ENCODE measurements around the gene SLC38A3. TPM values are rescaled to one million over a fixed set of nuclear protein-coding genes. Genes with fewer than 3 reads are reported as not detected.
A peak's percentile ranks its signal among the peaks of the same experiment; 100 is the strongest.
"Not testable (repeated sequence)": the region's sequence is repeated elsewhere in the genome, so short reads cannot be mapped to it uniquely, and the experiment has no call there.

Gene SLC38A3
- total and polyA plus RNA-seq, 2 donors from 2014 or later = 1.6 to 4.2 TPM

DNA sequence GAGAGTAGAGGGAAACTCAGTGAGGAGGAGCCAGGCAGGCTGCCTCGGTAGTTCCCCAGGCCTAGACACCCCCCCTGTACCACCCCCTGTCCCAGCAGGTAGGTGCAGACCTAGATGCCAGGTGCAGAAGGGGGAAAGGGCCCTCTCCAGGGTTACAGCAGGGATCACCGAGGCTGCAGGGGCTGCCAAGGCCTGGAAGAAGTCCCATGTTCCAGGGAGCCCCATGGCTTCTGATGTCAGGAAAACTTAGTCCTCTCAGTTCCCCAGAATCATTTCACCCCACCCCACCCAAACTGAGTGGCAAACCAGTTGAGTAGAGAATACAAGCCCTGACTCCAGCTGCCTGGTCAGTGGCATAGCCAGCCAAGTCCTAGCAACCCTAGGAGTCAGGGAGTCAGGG, 56.4 kb downstream of the SLC38A3 start:
- H3K9me3 ChIP-seq (ENCODE audit: control insufficient read depth in 2 of 3, insufficient read depth in 1 of 3, low read length in 3 of 3) = no peaks in the 10 kb centered on the region
- peaks cover 3 to 18% (median 6%) of the 10 kb centered on the region in 3 donors for H3K36me3 ChIP-seq (ENCODE audit: control insufficient read depth in 2 of 3, insufficient read depth in 3 of 3, low read length in 3 of 3)
- intact Hi-C loops (cut with DNase I) = no loop called here
- H3K9ac ChIP-seq (ENCODE audit: low read length in 3 of 3) = peak overlapping the region in 1 of 3 donors; percentile 87
- H3K27me3 ChIP-seq (ENCODE audit: control insufficient read depth, insufficient read depth, low read length) = no peaks in the 10 kb centered on the region
- FAIRE-seq (no peak), DNase-seq (no peak)
- TF ChIP-seq, protein P1, sequence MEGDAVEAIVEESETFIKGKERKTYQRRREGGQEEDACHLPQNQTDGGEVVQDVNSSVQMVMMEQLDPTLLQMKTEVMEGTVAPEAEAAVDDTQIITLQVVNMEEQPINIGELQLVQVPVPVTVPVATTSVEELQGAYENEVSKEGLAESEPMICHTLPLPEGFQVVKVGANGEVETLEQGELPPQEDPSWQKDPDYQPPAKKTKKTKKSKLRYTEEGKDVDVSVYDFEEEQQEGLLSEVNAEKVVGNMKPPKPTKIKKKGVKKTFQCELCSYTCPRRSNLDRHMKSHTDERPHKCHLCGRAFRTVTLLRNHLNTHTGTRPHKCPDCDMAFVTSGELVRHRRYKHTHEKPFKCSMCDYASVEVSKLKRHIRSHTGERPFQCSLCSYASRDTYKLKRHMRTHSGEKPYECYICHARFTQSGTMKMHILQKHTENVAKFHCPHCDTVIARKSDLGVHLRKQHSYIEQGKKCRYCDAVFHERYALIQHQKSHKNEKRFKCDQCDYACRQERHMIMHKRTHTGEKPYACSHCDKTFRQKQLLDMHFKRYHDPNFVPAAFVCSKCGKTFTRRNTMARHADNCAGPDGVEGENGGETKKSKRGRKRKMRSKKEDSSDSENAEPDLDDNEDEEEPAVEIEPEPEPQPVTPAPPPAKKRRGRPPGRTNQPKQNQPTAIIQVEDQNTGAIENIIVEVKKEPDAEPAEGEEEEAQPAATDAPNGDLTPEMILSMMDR (IDR thresholded peaks at IDR 0.05; ENCODE audit: borderline replicate concordance, extremely low read depth, insufficient read depth) = no peak
- peak overlapping the region in 1 of 2 donors; percentile 40 for H3K27ac ChIP-seq (ENCODE audit: low read depth in 2 of 2, low read length in 2 of 2)
- peaks cover 0 to 36% (median 18%) of the 10 kb centered on the region in 3 donors for H3K4me1 ChIP-seq (ENCODE audit: control insufficient read depth in 2 of 3, insufficient read depth in 2 of 3, low read depth in 1 of 3, low read length in 3 of 3)
- H3K4me3 ChIP-seq (ENCODE audit: low read length in 3 of 3) = no peak overlapping the region

DNA sequence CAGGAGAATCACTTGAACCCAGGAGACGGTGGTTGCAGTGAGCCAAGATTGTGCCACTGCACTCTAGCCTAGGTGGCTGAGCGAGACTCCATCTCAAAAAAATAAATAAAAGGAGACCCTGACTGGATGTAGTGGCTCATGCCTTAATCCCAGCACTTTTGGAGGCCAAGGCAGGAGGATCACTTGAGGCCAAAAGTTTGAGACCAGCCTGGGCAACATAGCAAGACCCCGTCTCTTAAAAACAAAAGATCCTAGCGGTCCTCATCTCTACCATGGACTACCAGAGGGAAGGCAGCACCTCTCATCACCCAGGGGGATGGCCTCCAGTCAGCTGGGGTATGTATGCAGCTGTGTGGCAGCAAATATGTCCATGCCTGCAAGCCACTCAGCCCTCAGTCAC, 57.1 kb downstream of the SLC38A3 start:
- FAIRE-seq; intact Hi-C loops (cut with DNase I): not testable (repeated sequence)

DNA sequence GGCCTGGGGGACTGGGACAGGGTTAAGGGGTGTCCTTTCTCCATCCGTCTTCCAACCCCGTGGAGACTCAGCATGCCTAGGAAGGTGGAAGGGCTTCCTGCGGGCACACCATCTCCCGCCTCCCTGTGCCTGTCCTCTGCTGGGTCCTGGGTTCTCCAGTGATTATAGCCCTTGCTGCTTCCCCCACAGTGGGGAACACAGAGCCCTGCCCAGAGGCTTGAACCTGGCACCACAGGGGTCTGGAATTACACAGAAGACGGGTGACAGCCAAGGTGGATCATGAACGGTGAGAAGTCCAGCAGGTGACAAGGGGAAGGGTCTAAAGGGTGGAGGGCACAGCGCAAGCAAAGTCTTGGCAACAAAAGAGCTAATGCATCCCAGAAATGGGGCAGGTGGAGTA, 57.7 kb downstream of the SLC38A3 start:
- no peak overlapping the region for H3K27ac ChIP-seq (ENCODE audit: low read depth in 2 of 2, low read length in 2 of 2)
- intact Hi-C loops (cut with DNase I) = no loop called here
- peaks cover 0 to 44% (median 26%) of the 10 kb centered on the region in 3 donors for H3K4me1 ChIP-seq (ENCODE audit: control insufficient read depth in 2 of 3, insufficient read depth in 2 of 3, low read depth in 1 of 3, low read length in 3 of 3)
- peaks cover 0 to 6% (median 0%) of the 10 kb centered on the region in 3 donors for H3K36me3 ChIP-seq (ENCODE audit: control insufficient read depth in 2 of 3, insufficient read depth in 3 of 3, low read length in 3 of 3)
- FAIRE-seq (no peak), DNase-seq (no peak)
- H3K27me3 ChIP-seq (ENCODE audit: control insufficient read depth, insufficient read depth, low read length) = no peaks in the 10 kb centered on the region
- no peak overlapping the region for H3K9ac ChIP-seq (ENCODE audit: low read length in 3 of 3)
- TF ChIP-seq, protein P1 (IDR thresholded peaks at IDR 0.05; ENCODE audit: borderline replicate concordance, extremely low read depth, insufficient read depth) = no peak
- no peaks in the 10 kb centered on the region for H3K9me3 ChIP-seq (ENCODE audit: control insufficient read depth in 2 of 3, insufficient read depth in 1 of 3, low read length in 3 of 3)
- H3K4me3 ChIP-seq (ENCODE audit: low read length in 3 of 3) = no peak overlapping the region

More for the DNA sequence above, 57.1 kb downstream of the SLC38A3 start:
- not testable (repeated sequence) for H3K27ac ChIP-seq (ENCODE audit: low read depth in 2 of 2, low read length in 2 of 2); H3K9ac ChIP-seq (ENCODE audit: low read length in 3 of 3); H3K27me3 ChIP-seq (ENCODE audit: control insufficient read depth, insufficient read depth, low read length); DNase-seq; H3K9me3 ChIP-seq (ENCODE audit: control insufficient read depth in 2 of 3, insufficient read depth in 1 of 3, low read length in 3 of 3); H3K4me3 ChIP-seq (ENCODE audit: low read length in 3 of 3)
- Histone ChIP-seq H3K36me3 (ENCODE audit: control insufficient read depth in 2 of 3, insufficient read depth in 3 of 3, low read length in 3 of 3) (peaks cover 0 to 11% (median 1%) of the 10 kb centered on the region in 3 donors), H3K4me1 (ENCODE audit: control insufficient read depth in 2 of 3, insufficient read depth in 2 of 3, low read depth in 1 of 3, low read length in 3 of 3) (peaks cover 0 to 41% (median 23%) of the 10 kb centered on the region in 3 donors)

DNA sequence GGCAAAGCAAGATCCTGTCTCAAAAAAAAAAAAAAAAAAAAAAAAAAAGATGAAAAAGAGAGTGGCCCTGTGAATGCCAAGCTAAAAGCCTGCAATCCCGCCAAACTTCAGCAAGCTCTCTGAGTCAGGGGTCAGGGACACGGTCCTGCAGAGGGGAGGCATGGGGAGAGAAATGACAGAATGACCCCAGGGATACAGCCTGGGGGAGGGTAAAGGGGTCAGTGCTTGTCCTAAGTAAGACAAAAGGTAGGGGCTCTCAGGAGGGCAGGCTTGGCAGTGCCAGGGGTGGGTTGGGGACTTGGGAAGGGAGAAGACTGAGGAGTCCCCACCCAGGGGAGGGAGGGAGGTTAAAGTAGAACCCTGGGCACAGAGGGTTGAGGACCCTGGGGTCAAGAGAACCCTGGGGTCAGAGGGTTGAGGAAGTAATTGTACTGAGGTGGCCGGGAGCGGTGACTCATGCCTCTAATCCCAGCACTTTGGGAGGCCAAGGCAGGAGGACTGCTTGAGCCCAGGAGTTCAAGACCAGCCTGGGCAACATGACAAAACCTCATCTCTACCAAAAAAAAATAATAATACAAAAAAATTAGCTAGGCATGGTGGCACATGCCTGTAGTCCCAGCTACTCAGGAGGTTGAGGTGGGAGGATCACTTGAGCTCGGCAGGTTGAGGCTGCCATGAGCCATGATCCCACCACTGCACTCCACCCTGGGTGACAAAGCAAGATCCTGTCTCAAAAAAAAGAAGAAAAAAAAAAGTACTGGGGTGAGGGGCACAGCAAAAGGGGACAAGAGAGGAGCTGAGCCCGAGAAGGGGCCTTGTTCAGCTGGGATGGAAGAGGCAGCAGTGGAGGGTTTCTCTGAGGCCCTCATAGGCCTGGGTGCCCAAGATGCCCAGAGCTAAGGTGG, 58.7 kb downstream of the SLC38A3 start:
- Histone ChIP-seq H3K9me3 (ENCODE audit: control insufficient read depth in 2 of 3, insufficient read depth in 1 of 3, low read length in 3 of 3) (no peaks in the 10 kb centered on the region), H3K27ac (ENCODE audit: low read depth in 2 of 2, low read length in 2 of 2) (peak overlapping the region; percentile 91 to 94), H3K36me3 (ENCODE audit: control insufficient read depth in 2 of 3, insufficient read depth in 3 of 3, low read length in 3 of 3) (no peaks in the 10 kb centered on the region), H3K9ac (ENCODE audit: low read length in 3 of 3) (peak overlapping the region in 2 of 3 donors; percentile 8 to 34), H3K4me3 (ENCODE audit: low read length in 3 of 3) (no peak overlapping the region), H3K27me3 (ENCODE audit: control insufficient read depth, insufficient read depth, low read length) (no peaks in the 10 kb centered on the region), H3K4me1 (ENCODE audit: control insufficient read depth in 2 of 3, insufficient read depth in 2 of 3, low read depth in 1 of 3, low read length in 3 of 3) (peaks cover 0 to 53% (median 28%) of the 10 kb centered on the region in 3 donors)
- intact Hi-C loops (cut with DNase I) = no loop called here
- TF ChIP-seq, protein P1 (IDR thresholded peaks at IDR 0.05; ENCODE audit: borderline replicate concordance, extremely low read depth, insufficient read depth) = no peak
- FAIRE-seq = no peak
- peak in 2 of 5 donors; percentile 20 to 71 for DNase-seq
